ENCODE measurements around the gene PPP6R2.

Gene PPP6R2

GRCh38 chr22:50456026-50456425 lies 112.9 kb downstream of the PPP6R2 start:
- no peak overlapping the region for H3K27ac ChIP-seq
- H3K4me3 ChIP-seq: no peak overlapping the region

DNA sequence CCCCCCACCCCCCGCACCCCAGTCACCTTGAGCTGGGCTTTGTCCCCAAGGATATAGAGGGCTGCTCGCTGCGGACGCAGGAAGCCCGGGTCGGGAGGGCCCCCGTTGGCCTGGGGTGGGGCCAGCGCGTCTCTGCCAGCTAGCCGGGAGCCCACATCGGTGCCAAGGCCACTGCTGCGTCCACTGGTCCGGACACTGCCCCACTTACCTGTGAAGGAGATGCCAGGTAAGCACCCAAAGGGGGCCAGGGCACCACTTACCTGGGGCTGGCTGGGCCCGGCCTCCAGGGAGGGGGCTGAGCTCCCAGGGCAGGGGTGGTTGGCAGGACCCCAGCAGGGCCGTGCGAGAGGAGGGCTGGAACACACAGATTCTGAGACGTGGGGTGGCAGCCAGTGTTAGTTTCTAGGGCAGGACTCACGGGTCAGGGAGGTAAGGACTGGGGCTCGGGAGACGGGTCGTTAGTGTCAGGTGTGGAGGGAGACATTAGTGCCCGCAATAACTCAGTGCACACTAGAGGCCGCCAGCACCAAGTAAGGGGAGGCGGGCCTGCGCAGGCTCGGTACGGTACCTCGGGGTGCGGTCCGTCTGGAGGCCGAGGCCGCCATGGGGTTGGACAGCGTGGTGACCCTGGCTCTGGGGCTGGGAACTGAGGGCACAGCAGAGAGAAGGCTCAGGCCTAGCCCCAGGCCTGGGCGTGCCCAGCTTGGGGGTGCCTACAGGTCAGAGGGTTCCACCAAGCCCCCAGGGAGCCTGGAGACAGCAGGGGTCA lies 113.5 kb downstream of the PPP6R2 start:
- no peak overlapping the region for H3K27ac ChIP-seq
- no peak overlapping the region for H3K4me3 ChIP-seq

GRCh38 chr22:50459016-50459415 lies 115.9 kb downstream of the PPP6R2 start:
- H3K27ac ChIP-seq: no peak overlapping the region
- no peak overlapping the region for H3K4me3 ChIP-seq

GRCh38 chr22:50459496-50460140 lies 116.5 kb downstream of the PPP6R2 start:
- Histone ChIP-seq H3K4me3 (no peak overlapping the region), H3K27ac (peak overlapping the region in 1 of 21 experiments; percentile 54)

DNA sequence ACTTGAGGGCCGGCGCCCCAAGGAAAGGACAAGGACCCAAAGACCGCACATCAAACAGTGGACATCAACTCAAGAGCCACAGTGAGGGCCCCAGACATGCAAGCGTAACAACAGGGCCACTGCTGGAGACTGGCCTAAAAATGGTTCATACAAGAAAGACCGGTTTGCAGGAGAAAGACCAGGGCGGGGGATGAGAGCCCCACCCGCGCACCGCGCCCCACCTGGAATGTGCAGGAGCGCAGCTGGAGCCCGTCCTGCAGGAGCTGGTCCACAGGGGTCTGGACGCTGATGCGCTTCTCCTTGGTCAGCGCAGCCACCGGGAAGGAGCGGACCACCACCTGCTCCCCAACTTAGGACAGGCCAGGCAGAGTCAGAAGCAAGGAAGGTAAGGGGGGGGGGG lies 117.8 kb downstream of the PPP6R2 start:
- Histone ChIP-seq H3K27ac (peak overlapping the region in 12 of 21 experiments; percentile 14 to 70 (median 52)), H3K4me3 (no peak overlapping the region)

DNA sequence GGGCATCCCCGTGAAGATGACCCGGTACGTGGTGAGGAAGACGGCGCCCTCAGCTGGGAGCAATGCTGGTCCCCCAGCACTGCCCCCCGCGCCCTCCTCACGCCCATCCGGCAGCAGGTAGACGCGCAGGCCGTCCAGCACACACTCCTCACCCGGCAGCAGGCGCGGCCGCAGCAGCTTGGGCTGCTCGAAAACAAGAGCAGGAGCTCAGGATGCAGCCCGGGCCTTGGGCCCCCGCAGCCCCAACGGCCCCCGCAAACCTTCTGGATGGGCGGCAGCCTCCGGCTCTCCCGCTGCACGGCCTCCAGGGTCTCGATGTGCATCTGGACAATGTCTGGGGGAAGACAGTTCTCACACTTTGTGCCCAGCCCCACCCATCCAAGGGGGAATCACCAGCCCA lies 118.4 kb downstream of the PPP6R2 start:
- H3K27ac ChIP-seq: peak overlapping the region in 2 of 21 experiments; percentile 50 to 60
- H3K4me3 ChIP-seq: no peak overlapping the region

GRCh38 chr22:50461979-50462540 lies 118.9 kb downstream of the PPP6R2 start:
- Histone ChIP-seq H3K27ac (no peak overlapping the region), H3K4me3 (no peak overlapping the region)

- H3K4me3 ChIP-seq: no peak overlapping the region
- H3K27ac ChIP-seq: no peak overlapping the region
Observed at GRCh38 chr22:50463188-50463900, 120.2 kb downstream of the PPP6R2 start.

DNA sequence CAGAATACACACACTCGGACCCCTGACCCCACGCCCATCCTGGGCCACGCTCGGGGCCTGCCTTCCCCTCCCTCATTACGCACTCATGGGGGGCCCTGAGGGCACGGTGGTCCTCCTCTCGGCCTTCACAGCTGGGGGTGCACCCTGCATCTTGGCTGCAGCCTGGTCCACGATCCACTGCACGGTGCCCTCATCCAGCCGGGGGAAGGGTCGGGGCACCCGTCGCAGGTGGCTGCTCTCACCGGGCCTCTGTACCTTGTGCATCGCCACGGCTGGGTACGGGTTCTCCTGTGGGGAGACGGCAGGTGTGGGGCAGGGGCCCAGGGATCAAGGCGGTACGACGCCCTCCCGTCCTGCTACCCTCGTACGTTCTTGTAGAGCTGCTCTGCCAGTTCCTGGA lies 121.3 kb downstream of the PPP6R2 start:
- H3K27ac ChIP-seq: no peak overlapping the region

DNA sequence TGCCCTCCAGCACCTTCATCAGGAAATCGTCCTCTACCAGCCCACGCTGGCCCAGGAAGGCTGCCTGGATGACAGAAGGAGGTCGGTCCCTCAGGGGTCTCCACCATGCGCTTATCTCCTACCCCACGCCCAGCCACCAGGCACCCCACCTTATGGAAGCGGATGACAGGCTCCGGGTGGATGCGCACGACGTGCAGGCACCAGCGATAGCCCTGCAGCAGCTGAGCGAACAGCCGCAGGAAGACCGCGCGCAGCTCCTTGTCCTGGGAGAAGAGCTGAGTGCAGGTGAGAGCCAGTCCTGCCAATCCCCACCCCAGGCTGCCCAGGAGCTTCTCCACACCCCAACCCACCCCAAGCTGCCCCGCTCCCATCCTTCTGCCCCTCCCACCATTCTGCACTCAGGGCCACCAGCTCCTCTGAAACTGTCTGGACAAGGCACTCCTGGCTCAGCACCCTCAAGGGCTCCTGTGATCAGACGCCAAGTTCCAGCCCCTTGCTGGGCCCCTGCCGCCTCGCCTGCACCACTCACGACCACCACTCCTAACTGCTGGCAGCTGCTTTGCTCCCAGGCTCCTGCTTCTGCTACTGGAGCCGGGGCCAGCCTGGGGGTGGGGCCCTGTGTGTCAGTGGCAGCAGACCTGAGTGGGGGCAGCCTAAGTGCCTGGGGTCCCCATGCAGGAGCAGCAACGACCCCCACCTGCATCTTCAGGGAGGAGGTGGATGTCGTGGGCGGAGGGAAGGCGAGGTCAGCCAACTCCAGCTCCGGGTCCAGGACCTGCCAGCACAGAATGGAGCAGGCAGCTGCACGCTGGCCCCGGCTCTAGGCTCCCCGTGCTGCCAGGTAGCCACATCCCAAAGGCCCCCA lies 122.2 kb downstream of the PPP6R2 start:
- H3K4me3 ChIP-seq: no peak overlapping the region
- no peak overlapping the region for H3K27ac ChIP-seq

More for the DNA sequence above, 121.3 kb downstream of the PPP6R2 start:
- H3K4me3 ChIP-seq: no peak overlapping the region

DNA sequence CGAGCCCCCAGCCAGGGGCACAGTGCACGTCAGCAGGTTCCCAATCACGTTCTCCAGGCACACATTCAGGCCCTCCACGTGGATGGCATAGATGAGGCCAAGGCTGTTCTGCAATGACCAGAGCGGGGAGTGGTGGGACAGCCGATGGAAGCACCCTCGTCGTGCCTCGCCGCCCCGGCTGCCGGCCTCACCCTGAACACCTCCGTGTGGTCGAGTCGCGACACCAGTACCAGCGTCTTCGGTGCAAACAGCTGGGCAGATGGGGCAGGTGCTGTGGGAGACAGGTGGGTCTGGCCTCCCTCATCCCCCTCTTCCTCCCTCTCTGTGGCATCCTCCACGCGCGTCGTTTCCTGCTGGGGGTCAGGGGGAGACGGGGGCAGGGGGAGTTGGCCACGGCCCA lies 124.2 kb downstream of the PPP6R2 start:
- Histone ChIP-seq H3K27ac (no peak overlapping the region), H3K4me3 (no peak overlapping the region)

DNA sequence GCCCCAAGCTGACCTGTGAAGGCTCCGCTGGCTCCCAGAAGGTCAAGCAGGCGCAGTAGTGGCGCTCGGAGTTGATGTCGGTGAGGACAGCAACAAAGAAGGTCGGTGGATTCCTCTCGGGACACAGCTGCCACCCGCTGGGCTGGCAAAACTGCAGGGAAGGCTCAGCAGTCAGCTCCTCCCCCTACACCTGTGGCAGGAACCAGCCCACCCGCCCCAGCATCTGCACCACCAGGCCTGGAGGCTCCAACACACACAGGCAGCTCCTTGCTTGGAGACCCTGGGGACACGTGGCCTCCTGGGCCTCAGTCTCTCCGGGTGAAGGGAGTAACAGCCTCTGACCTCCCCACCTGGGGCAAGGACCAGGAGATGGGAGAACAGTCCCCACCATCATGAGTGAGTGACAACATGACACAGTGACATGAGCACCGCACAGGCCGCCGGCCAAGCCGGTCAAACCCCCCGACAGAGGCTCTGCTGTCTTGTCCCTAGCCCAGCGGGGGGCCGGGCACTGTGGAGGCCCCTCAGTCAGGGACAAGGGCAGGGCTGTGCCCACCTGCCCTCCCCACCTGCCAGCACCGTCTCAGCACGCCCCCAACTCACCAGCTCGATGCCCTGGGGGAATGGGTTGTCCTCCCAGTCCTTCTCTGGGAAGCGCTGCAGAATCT lies 124.8 kb downstream of the PPP6R2 start:
- Histone ChIP-seq H3K27ac (peak overlapping the region in 8 of 21 experiments; percentile 72 to 97 (median 80)), H3K4me3 (no peak overlapping the region)

DNA sequence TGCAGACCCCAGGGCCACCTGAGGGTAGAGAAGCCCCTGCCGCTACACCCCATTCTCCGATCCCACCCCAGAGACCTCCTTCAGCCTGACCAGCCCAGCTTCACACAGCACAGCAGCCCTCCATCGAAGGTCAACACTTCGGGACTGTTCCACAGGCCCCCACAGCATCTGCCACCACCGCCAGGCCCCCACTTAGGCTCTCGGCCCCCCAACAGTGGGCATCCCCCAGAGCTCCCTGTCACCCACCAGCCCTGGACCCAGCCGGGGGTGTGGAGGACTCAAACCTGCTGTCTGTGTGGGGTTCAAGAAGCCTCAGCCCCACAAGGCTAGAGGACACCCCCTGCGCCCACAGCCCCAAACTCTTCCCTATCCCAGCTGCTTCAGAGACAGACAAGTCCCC lies 125.5 kb downstream of the PPP6R2 start:
- Histone ChIP-seq H3K27ac (peak overlapping the region in 16 of 21 experiments; percentile 1 to 97 (median 76)), H3K4me3 (no peak overlapping the region)

DNA sequence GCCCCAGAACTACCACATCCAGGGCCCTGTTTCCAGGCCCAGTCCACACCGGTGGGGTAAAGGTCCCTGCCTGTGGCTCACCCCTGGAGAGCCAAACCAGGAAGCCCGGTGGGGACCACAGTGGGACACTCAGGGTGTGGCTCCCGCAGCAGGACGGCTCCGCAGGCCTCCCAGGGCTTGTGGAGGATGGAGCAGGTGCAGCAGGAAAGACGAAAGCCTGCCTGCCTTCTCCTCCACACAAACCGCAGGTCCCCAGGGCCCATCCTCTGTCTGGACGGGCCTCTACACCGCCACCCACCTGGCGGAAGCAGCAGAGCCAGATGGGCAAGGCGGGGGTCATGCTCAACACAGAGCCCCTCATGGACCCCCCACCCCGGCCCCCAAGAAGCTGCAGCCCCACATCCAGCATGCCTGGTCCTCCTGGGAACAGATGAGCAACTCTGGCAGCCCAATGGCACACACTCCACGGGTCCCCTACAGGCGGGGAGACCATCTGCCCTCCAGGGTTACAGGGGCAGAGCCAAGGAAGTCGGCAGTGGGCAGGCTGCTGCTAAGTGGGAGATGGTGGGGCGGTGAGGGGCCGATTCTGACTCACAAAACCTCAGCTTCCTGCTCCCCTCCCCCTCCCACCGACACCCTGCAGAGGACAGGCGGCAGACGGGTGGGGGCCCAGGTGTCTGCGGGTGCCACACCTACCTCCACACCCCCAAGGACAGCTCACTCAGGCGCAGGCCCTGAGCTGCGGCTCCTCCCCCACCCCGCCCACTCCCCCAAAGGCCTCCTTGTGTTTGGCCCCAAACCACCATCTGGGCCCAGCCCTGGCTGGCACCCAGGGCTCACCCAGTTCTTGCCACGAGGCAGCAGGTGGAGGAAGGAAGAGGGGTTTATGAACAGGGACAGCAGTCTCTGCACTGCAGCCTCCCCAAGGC lies 126.5 kb downstream of the PPP6R2 start:
- peak overlapping the region in 1 of 7 experiments; percentile 4 for H3K4me3 ChIP-seq
- peak overlapping the region in 20 of 21 experiments; percentile 50 to 97 (median 76) for H3K27ac ChIP-seq

GRCh38 chr22:50470491-50470890 lies 127.4 kb downstream of the PPP6R2 start:
- H3K27ac ChIP-seq: peak overlapping the region in 20 of 21 experiments; percentile 50 to 97 (median 74)

DNA sequence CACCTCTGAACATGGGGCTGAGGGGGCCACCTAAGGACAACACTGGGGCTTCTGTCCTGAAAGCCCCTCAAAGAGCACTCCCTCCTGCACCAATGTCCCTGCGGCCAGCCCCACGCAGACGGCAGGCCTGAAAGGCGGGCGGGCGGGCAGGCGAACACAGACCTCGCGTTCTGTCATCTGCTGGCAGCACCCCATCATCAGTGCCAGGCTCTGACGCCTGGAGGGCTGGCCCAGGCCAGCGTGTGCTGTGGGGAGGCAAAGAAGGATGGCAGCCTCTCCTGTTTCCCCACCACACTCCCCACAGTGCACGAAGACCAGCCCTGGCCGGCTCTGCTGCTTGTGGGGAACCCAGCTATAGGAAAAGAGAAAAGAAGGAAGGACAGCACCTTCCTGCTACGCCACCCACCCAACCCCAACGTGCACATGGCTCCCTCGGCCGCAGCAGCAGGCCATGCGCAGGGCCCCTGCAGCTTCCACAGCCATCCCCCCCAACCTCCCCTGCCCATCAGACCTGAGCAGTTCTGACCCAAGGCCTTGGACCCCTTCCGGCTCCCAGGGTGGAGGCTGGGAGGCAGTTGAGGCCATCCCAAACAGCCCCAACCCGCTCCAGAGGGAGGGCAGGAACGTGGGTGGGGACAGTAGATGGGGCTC lies 128.2 kb downstream of the PPP6R2 start:
- no peak overlapping the region for H3K4me3 ChIP-seq
- H3K27ac ChIP-seq: peak overlapping the region in 18 of 21 experiments; percentile 52 to 97 (median 76)

More at GRCh38 chr22:50470491-50470890, 127.4 kb downstream of the PPP6R2 start:
- no peak overlapping the region for H3K4me3 ChIP-seq

- H3K4me3 ChIP-seq: no peak overlapping the region
- H3K27ac ChIP-seq: peak overlapping the region in 12 of 21 experiments; percentile 31 to 97 (median 80)
Observed at GRCh38 chr22:50471962-50472361, 128.8 kb downstream of the PPP6R2 start.

Measured in skin epidermis (tissue), 12 donors.